ENCODE measurements around the gene TSHZ1.

The TSHZ1 gene

GRCh38 chr18:75223687-75224347 lies 13.2 kb downstream of the TSHZ1 start:
- no peak for DNase-seq

GRCh38 chr18:75226286-75226955 lies 15.8 kb downstream of the TSHZ1 start:
- no peak for DNase-seq

DNA sequence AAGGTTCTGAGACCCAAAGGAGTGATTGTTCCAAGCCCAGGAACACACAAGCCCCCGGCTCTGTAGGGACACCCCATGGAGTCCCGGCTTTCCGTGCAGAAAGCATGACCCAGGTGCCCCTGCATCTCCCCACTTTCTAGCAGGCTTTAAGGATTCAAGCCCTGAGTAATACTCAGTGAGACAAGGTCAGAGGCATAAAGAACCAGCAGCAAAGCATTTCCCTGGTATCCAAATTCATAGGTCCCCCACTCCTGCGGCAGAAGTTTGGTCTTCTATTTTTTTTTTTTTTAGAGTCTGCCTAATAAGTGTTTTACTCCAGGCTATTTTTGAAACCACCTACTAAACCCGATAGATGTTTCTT lies 16.3 kb downstream of the TSHZ1 start:
- no peak for DNase-seq

DNA sequence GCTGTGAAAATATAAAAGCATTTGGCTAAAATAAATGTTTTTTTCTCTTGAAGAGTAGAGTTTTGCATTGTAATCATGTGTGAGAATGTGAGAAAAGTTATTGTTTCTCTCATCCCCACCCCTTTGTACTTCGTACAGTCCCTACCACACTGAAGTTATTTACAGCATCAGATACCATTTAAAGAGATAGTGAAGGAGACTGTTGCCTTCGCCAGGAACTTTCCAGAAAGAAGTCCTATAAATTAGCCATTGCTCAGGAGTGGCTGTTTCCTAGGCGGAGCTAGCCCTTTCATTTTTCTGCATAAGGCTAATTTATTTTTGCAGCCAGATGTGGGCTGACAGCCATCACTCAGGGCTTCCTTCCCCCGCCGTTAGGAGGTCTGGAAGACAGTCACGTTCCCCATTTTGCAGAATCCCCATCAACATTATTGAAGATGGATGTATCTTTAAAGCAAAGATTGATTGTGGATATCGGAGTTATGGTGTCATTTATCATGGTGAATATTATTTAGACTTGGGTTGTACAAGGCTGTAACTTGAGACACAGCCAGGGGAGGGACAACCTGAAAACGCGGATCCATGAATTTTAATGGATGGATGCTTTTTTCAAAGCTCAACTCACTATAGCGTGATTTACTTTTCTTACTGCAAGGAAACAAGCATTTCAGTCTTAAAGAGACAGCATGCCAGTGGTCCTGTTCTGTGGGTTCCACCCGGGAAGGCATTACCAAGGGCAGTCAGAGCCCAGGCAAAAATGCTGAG lies 17.1 kb downstream of the TSHZ1 start:
- DNase-seq, result no peak

DNA sequence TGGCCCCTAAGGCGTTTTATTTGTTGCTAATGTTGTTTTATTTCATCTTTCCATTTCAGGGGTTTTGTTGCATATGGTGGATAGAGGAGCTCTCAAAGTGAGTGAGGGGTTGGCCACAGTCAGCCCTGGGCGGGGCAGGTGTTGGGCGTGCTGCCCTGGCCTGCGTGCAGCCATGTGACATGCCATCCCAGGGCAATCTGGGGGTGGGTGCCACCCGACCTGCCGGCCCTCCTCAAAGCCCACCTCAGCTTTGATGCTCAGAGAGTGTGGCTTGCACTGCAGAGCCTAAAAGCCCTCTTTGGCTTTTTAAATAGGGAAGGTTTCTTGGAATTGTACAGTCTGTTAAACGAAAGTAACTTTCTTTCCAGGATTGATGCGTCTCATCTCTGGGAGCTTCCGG lies 18.4 kb downstream of the TSHZ1 start:
- no peak for DNase-seq

DNA sequence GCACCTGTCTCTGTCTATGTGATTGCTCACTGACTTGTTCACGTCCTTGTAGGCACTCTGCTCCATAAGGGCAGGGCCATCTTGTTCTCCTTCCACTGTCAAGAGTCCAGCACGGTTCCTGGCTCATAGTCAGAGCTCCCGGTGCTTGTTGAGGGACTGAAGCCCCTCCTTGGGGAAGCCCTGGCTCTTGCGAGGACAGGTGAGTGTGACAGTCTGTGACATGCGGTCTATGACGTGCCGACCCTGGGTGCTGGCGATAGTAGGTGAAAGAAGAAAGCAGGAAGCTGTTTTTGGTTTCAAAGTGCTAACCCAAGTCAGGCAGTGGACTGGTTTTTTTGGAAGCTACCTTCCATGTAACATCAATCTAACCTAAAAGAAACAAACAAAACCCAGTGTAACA lies 18.8 kb downstream of the TSHZ1 start:
- no peak for DNase-seq

GRCh38 chr18:75230163-75231052 lies 19.8 kb downstream of the TSHZ1 start:
- DNase-seq, result no peak

DNA sequence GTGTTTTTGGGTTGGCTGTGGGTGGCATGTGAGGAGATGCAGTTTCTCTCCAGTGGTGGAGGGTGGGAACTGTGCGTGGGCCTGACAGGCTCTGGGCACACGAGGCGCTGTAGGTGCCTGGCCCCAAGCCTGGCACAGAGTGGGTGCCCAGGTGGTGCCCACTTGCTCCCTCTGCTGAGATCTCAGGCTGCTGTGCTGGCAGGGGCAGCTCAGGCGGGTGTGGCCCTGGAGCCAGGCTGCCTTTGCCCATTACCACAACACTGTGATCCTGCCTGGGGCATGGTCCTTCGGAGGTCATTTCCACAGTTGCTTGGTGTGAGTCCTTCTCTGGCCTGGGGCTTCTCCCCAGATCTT lies 20.4 kb downstream of the TSHZ1 start:
- no peak for DNase-seq

GRCh38 chr18:75234901-75235300 lies 24.3 kb downstream of the TSHZ1 start:
- no peak for DNase-seq

DNA sequence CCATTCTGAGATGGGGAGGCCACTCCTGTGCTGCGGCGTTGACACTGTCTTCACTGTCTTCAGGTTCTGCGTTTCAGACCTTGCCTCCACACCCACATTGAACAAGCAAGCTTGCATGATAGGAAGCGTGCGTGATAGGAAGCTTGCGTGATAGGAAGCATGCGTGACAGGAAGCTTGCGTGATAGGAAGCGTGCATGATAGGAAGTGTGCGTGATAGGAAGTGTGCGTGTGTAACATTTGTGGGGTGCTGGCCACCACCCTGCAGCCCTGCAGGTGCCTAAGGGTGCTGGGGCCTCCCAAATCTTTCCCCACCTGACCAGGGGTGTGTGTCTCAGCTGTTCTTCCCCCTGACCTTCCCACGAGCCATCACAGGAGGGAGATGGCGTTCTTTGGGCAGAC lies 25.3 kb downstream of the TSHZ1 start:
- DNase-seq, result no peak

- no peak for DNase-seq
Measured at GRCh38 chr18:75238100-75238499, 27.5 kb downstream of the TSHZ1 start.

DNA sequence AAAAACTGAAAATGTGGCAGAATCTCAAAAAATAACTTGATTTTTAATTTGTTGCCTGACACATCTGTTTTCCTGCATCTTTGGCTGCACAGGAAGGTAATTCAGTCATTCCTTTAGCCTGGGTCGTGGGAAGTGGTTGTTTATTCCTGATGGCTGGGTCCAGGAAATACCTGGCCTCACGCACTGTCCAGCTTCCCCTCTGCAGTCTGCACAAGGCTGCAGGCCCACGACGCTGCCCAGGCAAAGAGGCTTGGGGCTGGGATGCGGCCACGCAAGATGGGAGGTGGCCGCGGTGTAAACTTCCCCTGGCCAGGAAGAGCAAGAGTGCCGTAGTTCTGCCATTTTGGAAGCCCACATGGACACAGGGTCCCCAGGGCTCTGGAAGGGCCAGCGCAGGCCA lies 28.2 kb downstream of the TSHZ1 start:
- no peak for DNase-seq

DNA sequence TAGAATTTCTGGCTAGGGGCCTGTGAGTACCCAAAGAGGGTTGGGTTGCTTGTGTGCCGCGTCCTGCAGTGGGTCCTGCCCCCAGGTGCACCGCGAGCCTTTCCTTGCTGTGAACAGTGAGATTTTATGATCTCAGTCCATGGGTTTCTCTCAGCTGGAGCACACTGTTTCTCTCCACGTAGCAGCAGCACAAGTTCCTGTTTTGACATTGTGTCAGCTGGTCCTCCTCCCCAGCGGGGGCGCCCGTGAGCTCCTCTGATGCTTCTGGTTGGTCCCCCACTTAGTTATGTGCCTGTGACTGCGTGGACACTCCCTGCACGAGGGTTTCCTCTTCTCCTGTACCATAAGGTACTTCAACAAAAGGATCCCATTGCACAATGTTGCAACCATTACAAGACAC lies 29.8 kb downstream of the TSHZ1 start:
- DNase-seq, result no peak

GRCh38 chr18:75241705-75242104 lies 31.1 kb downstream of the TSHZ1 start:
- no peak for DNase-seq

- no peak for DNase-seq
Measured at GRCh38 chr18:75244351-75245313, 34.0 kb downstream of the TSHZ1 start.

- DNase-seq, result no peak
Measured at GRCh38 chr18:75246721-75247610, 36.4 kb downstream of the TSHZ1 start.

DNA sequence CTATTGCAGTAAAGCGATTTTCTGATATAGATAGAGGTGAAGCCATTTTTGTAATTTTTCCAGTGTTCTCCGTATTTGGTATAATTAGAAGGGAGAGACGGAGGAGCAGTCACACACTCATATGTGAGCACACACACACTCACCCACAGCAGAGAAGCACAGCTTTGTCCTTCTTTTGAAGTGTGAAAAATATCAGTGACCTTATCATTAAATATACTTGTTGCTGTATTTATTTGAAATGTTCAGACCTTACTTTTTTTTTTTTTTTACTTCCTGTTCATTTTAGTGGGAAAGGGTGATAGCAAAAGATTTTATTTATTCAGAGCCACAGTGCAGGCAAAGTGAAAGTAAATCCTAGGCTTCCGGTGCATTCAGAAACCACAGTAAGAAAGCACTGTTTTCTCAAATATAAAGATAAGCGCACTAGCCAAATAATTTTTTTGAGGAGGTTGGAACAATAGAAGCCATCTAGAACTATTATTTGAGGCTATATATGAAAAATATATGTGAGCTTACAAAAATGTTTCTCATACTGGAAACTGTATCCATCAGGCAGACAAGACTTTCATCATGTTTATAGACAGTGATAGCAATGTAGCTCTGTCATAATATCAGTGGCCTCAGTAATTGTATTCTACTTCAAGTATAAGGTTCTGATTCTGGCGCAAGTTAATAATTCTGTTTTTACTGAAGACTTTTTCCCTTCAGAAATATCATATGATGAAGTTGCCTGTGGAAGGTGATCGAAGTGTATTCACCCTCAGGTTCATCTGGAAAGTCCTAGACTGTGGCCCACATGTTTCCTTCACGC lies 37.2 kb downstream of the TSHZ1 start:
- no peak for DNase-seq

DNA sequence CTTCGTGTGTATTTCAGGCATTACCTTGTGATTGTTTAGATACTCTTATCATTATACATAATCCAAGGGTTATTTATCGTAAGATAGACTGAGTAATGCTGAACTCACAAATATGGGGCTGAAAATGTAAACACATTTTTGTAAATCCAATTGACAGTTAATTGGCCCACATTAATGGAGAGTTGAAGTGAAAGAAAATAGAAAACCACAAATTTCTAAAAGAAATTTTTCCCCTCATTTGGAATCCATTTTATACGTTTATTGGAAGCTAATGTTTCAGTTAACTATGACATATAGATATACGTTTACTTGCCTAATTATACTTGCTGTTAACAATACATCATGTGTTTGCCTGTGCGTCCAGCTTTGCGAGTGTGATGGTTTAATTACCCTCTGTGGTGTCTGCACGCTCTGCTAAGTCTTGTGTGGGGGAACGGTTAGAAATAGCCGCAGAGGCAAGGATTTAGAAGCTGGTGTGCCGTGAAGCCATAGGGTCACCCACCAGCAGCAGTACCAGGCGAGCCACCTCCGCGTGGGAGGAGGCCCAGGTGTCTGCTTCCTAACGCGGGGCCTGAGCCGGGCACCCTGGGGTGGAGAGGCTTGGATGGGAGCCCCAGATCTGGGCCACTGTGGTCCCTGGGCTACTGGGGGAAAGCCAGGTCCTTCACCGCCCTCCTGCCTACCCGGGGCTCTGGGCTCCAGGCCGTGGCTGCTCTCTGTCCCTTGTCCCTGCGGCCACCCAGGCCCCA lies 38.0 kb downstream of the TSHZ1 start:
- no peak for DNase-seq

DNA sequence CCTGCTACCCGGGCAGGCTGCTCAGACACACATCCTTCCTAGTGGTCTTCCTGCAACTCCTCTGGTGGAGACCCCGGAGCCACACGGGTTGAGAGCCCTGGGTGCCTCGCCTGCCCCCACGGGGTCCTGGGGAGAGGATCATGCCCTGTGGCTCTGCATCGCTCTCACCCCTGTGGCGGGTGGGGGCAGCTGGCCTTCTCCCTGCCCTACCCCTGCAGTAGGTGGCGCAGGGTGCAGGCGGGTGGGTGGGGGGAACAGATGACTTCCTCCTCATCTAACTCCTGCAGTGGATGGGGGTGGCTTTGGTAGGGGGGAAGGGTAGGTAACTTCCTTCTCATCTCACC lies 38.5 kb downstream of the TSHZ1 start:
- no peak for DNase-seq
